ENCODE measurements around the gene KAZN.

Gene KAZN

GRCh38 chr1:14629363-14630014, 31.0 kb downstream of the KAZN start:
- no peak for ATAC-seq
- no peak for TF ChIP-seq BACH2 (CRISPR knock-in tag; IDR thresholded peaks at IDR 0.05; ENCODE audit: borderline replicate concordance)
- TF ChIP-seq GLIS3 (CRISPR knock-in tag; IDR thresholded peaks at IDR 0.05), result no peak
- TF ChIP-seq CREB5 (CRISPR knock-in tag; IDR thresholded peaks at IDR 0.05; ENCODE audit: low read depth), result no peak
- no peak for TF ChIP-seq PATZ1 (CRISPR knock-in tag; IDR thresholded peaks at IDR 0.05; ENCODE audit: borderline replicate concordance)
- no peak for TF ChIP-seq ZFP30 (CRISPR knock-in tag; IDR thresholded peaks at IDR 0.05)
- TF ChIP-seq ZC3H10 (CRISPR knock-in tag; IDR thresholded peaks at IDR 0.05), result no peak

GRCh38 chr1:14630986-14631385, 32.5 kb downstream of the KAZN start:
- TF ChIP-seq ZNF70 (CRISPR knock-in tag; IDR thresholded peaks at IDR 0.05) (no peak), OSR1 (CRISPR knock-in tag; IDR thresholded peaks at IDR 0.05) (no peak), TCF4 (CRISPR knock-in tag; IDR thresholded peaks at IDR 0.05; ENCODE audit: borderline replicate concordance) (no peak), CREB5 (CRISPR knock-in tag; IDR thresholded peaks at IDR 0.05; ENCODE audit: low read depth) (no peak), ZNF565 (CRISPR knock-in tag; conservative IDR thresholded peaks at IDR 0.05; ENCODE audit: low read depth) (no peak), TOX (CRISPR knock-in tag; IDR thresholded peaks at IDR 0.05; ENCODE audit: borderline replicate concordance) (no peak), ESRRG (CRISPR knock-in tag; IDR thresholded peaks at IDR 0.05) (no peak), ZC3H10 (CRISPR knock-in tag; IDR thresholded peaks at IDR 0.05) (no peak), ZNF8 (CRISPR knock-in tag; IDR thresholded peaks at IDR 0.05) (no peak), BACH2 (CRISPR knock-in tag; IDR thresholded peaks at IDR 0.05; ENCODE audit: borderline replicate concordance) (no peak), ZFP3 (CRISPR knock-in tag; IDR thresholded peaks at IDR 0.05) (no peak), CSDC2 (CRISPR knock-in tag; IDR thresholded peaks at IDR 0.05) (no peak), ARNTL (CRISPR knock-in tag; IDR thresholded peaks at IDR 0.05; ENCODE audit: borderline replicate concordance, low read depth) (no peak), RARB (CRISPR knock-in tag; IDR thresholded peaks at IDR 0.05) (no peak)
- no peak for ATAC-seq

DNA sequence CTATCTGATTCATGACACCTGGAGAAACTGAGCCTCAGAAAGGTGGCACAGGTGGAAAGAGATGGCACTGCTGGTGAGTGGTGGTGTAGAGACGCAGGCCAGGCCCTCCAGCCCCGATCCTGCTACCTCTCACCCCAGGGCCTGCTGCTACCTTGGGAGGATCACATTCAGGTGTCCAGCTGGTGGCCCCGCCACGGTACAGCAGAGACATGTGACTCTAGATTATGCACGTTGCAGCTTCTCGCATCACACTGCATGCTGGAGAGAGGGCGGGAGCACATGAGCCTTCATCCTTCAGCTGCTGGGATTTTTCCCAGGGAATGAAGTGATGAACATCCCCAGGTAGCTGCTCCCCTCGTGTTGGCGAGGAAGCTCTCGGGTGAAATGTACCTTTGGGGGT, 32.9 kb downstream of the KAZN start:
- no peak for ATAC-seq
- no peak for TF ChIP-seq ZC3H10 (CRISPR knock-in tag; IDR thresholded peaks at IDR 0.05)
- TF ChIP-seq, protein P1, sequence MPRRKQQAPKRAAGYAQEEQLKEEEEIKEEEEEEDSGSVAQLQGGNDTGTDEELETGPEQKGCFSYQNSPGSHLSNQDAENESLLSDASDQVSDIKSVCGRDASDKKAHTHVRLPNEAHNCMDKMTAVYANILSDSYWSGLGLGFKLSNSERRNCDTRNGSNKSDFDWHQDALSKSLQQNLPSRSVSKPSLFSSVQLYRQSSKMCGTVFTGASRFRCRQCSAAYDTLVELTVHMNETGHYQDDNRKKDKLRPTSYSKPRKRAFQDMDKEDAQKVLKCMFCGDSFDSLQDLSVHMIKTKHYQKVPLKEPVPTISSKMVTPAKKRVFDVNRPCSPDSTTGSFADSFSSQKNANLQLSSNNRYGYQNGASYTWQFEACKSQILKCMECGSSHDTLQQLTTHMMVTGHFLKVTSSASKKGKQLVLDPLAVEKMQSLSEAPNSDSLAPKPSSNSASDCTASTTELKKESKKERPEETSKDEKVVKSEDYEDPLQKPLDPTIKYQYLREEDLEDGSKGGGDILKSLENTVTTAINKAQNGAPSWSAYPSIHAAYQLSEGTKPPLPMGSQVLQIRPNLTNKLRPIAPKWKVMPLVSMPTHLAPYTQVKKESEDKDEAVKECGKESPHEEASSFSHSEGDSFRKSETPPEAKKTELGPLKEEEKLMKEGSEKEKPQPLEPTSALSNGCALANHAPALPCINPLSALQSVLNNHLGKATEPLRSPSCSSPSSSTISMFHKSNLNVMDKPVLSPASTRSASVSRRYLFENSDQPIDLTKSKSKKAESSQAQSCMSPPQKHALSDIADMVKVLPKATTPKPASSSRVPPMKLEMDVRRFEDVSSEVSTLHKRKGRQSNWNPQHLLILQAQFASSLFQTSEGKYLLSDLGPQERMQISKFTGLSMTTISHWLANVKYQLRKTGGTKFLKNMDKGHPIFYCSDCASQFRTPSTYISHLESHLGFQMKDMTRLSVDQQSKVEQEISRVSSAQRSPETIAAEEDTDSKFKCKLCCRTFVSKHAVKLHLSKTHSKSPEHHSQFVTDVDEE (CRISPR knock-in tag; IDR thresholded peaks at IDR 0.05), result no peak
- no peak for TF ChIP-seq PATZ1 (CRISPR knock-in tag; IDR thresholded peaks at IDR 0.05; ENCODE audit: borderline replicate concordance)
- no peak for TF ChIP-seq GLIS3 (CRISPR knock-in tag; IDR thresholded peaks at IDR 0.05)
- no peak for TF ChIP-seq BACH2 (CRISPR knock-in tag; IDR thresholded peaks at IDR 0.05; ENCODE audit: borderline replicate concordance)
- TF ChIP-seq ZNF70 (CRISPR knock-in tag; IDR thresholded peaks at IDR 0.05), result no peak
- TF ChIP-seq CSDC2 (CRISPR knock-in tag; IDR thresholded peaks at IDR 0.05), result no peak
- no peak for TF ChIP-seq OSR1 (CRISPR knock-in tag; IDR thresholded peaks at IDR 0.05)
- TF ChIP-seq ZFP30 (CRISPR knock-in tag; IDR thresholded peaks at IDR 0.05), result no peak
- TF ChIP-seq, protein P2, sequence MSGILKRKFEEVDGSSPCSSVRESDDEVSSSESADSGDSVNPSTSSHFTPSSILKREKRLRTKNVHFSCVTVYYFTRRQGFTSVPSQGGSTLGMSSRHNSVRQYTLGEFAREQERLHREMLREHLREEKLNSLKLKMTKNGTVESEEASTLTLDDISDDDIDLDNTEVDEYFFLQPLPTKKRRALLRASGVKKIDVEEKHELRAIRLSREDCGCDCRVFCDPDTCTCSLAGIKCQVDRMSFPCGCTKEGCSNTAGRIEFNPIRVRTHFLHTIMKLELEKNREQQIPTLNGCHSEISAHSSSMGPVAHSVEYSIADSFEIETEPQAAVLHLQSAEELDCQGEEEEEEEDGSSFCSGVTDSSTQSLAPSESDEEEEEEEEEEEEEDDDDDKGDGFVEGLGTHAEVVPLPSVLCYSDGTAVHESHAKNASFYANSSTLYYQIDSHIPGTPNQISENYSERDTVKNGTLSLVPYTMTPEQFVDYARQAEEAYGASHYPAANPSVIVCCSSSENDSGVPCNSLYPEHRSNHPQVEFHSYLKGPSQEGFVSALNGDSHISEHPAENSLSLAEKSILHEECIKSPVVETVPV (CRISPR knock-in tag; IDR thresholded peaks at IDR 0.05), result no peak
- no peak for TF ChIP-seq SNAI2 (CRISPR knock-in tag; IDR thresholded peaks at IDR 0.05)
- no peak for TF ChIP-seq ZFP3 (CRISPR knock-in tag; IDR thresholded peaks at IDR 0.05)
- no peak for TF ChIP-seq TOX (CRISPR knock-in tag; IDR thresholded peaks at IDR 0.05; ENCODE audit: borderline replicate concordance)
- no peak for TF ChIP-seq RARB (CRISPR knock-in tag; IDR thresholded peaks at IDR 0.05)
- no peak for TF ChIP-seq CREB5 (CRISPR knock-in tag; IDR thresholded peaks at IDR 0.05; ENCODE audit: low read depth)
